ENCODE results near the gene NCOR1.
"Not testable (repeated sequence)": the region's sequence is repeated elsewhere in the genome, so short reads cannot be mapped to it uniquely, and the experiment has no call there.

The NCOR1 gene

GRCh38 chr17:16216341-16217001 is 1.1 kb upstream of the NCOR1 start:
- not testable (repeated sequence) for H3K27me3 ChIP-seq (ENCODE audit: control insufficient read depth in 1 of 2, insufficient read depth in 2 of 2, low read length in 2 of 2); H3K9me3 ChIP-seq (ENCODE audit: control insufficient read depth in 1 of 2, low read length in 2 of 2); H3K36me3 ChIP-seq (ENCODE audit: control insufficient read depth in 1 of 2, insufficient read depth in 2 of 2, low read length in 2 of 2)
- peaks cover 27 to 36% of the 10 kb centered on the region in 2 donors for H3K4me1 ChIP-seq (ENCODE audit: control insufficient read depth in 1 of 2, insufficient read depth in 2 of 2, low read length in 2 of 2)
- H3K9ac ChIP-seq (ENCODE audit: low read depth in 1 of 2, low read length in 2 of 2), result peak overlapping the region; percentile 85 to 95
- peak overlapping the region; percentile 98 for H3K27ac ChIP-seq (ENCODE audit: low read depth, low read length)
- H3K4me3 ChIP-seq (ENCODE audit: low read depth in 1 of 2, low read length in 2 of 2), result peak overlapping the region; percentile 95 to 98

DNA sequence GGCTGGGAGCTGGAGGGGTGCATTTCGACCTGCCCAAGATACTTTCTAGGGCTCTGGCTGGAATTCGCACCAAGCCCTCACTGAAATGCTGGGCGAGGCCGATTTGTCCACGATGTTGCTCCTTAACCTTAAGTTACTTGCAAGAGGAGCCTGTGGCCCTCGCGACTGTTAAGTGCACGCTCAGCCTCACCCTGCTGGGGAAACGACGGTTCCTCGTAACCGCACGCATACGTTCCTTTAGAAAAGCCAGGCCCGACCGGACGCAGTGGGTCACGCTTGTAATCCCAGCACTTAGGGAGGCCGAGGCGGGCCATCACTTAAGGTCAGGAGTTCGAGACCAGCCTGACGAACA is 607 bp upstream of the NCOR1 start:
- H3K36me3 ChIP-seq (ENCODE audit: control insufficient read depth in 1 of 2, insufficient read depth in 2 of 2, low read length in 2 of 2), result no peaks in the 10 kb centered on the region
- H3K27ac ChIP-seq (ENCODE audit: low read depth, low read length), result peak overlapping the region; percentile 98
- peak overlapping the region; percentile 88 to 94 for H3K4me3 ChIP-seq (ENCODE audit: low read depth in 1 of 2, low read length in 2 of 2)
- H3K27me3 ChIP-seq (ENCODE audit: control insufficient read depth in 1 of 2, insufficient read depth in 2 of 2, low read length in 2 of 2), result no peaks in the 10 kb centered on the region
- H3K9me3 ChIP-seq (ENCODE audit: control insufficient read depth in 1 of 2, low read length in 2 of 2), result no peaks in the 10 kb centered on the region
- peak overlapping the region; percentile 85 to 87 for H3K9ac ChIP-seq (ENCODE audit: low read depth in 1 of 2, low read length in 2 of 2)
- peaks cover 30 to 39% of the 10 kb centered on the region in 2 donors for H3K4me1 ChIP-seq (ENCODE audit: control insufficient read depth in 1 of 2, insufficient read depth in 2 of 2, low read length in 2 of 2)

- no peaks in the 10 kb centered on the region for H3K27me3 ChIP-seq (ENCODE audit: control insufficient read depth in 1 of 2, insufficient read depth in 2 of 2, low read length in 2 of 2)
- H3K4me3 ChIP-seq (ENCODE audit: low read depth in 1 of 2, low read length in 2 of 2), result peak overlapping the region; percentile 88 to 94
- no peaks in the 10 kb centered on the region for H3K36me3 ChIP-seq (ENCODE audit: control insufficient read depth in 1 of 2, insufficient read depth in 2 of 2, low read length in 2 of 2)
- H3K4me1 ChIP-seq (ENCODE audit: control insufficient read depth in 1 of 2, insufficient read depth in 2 of 2, low read length in 2 of 2), result peaks cover 30 to 39% of the 10 kb centered on the region in 2 donors
- H3K9ac ChIP-seq (ENCODE audit: low read depth in 1 of 2, low read length in 2 of 2), result peak overlapping the region; percentile 85 to 87
- H3K27ac ChIP-seq (ENCODE audit: low read depth, low read length), result peak overlapping the region; percentile 98
- H3K9me3 ChIP-seq (ENCODE audit: control insufficient read depth in 1 of 2, low read length in 2 of 2), result no peaks in the 10 kb centered on the region
Measured at GRCh38 chr17:16215002-16215272, 397 bp downstream of the NCOR1 start.

DNA sequence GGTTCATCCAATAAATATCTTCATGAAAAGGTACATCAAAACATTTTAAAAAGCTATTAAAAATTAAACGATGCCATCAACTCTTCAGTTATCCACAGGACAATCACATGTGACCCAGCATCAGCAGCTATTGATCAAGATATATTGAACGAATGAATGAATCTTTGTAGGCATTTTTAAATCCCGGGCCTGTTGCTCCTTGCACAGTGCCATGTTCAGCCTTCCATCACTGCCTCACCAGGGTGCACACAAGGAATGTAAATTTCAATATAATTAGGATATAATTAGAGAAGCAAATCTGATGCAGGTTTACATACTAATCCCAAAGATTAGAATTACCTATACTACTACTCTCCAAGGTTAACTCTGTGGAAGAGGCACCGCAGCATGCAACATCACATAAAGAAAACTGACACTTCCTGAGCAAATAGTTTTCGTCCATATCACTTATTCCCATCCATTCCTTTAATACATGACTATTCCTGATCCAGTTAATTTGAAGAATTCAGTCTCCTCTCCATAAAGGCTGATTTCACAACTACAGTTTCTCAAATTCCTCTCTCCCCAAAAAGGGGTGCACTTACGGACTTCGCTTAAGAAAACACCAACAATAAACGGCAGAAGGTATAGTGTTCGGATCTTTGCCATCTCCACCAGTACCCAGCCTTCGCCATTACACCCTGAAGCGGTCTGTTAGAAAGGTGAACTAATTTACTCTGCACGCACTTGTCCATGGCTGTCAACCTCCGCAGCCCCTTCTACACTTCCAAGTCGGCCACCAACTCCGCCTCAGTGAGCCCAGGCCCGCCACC is 938 bp downstream of the NCOR1 start:
- Histone ChIP-seq H3K4me3 (ENCODE audit: low read depth in 1 of 2, low read length in 2 of 2) (peak overlapping the region; percentile 88 to 94), H3K4me1 (ENCODE audit: control insufficient read depth in 1 of 2, insufficient read depth in 2 of 2, low read length in 2 of 2) (peaks cover 30 to 39% of the 10 kb centered on the region in 2 donors), H3K36me3 (ENCODE audit: control insufficient read depth in 1 of 2, insufficient read depth in 2 of 2, low read length in 2 of 2) (no peaks in the 10 kb centered on the region), H3K9me3 (ENCODE audit: control insufficient read depth in 1 of 2, low read length in 2 of 2) (no peaks in the 10 kb centered on the region), H3K9ac (ENCODE audit: low read depth in 1 of 2, low read length in 2 of 2) (peak overlapping the region; percentile 85 to 87), H3K27ac (ENCODE audit: low read depth, low read length) (peak overlapping the region; percentile 98), H3K27me3 (ENCODE audit: control insufficient read depth in 1 of 2, insufficient read depth in 2 of 2, low read length in 2 of 2) (no peaks in the 10 kb centered on the region)

- Histone ChIP-seq H3K36me3 (ENCODE audit: control insufficient read depth in 1 of 2, insufficient read depth in 2 of 2, low read length in 2 of 2) (no peaks in the 10 kb centered on the region), H3K27me3 (ENCODE audit: control insufficient read depth in 1 of 2, insufficient read depth in 2 of 2, low read length in 2 of 2) (no peaks in the 10 kb centered on the region), H3K9me3 (ENCODE audit: control insufficient read depth in 1 of 2, low read length in 2 of 2) (no peaks in the 10 kb centered on the region), H3K27ac (ENCODE audit: low read depth, low read length) (no peak overlapping the region), H3K9ac (ENCODE audit: low read depth in 1 of 2, low read length in 2 of 2) (no peak overlapping the region), H3K4me1 (ENCODE audit: control insufficient read depth in 1 of 2, insufficient read depth in 2 of 2, low read length in 2 of 2) (peaks cover 27 to 32% of the 10 kb centered on the region in 2 donors), H3K4me3 (ENCODE audit: low read depth in 1 of 2, low read length in 2 of 2) (peak overlapping the region; percentile 21 to 88)
Measured at GRCh38 chr17:16212793-16213192, 2.5 kb downstream of the NCOR1 start.

GRCh38 chr17:16211590-16211989 is 3.7 kb downstream of the NCOR1 start:
- H3K27me3 ChIP-seq (ENCODE audit: control insufficient read depth in 1 of 2, insufficient read depth in 2 of 2, low read length in 2 of 2), result no peaks in the 10 kb centered on the region
- H3K36me3 ChIP-seq (ENCODE audit: control insufficient read depth in 1 of 2, insufficient read depth in 2 of 2, low read length in 2 of 2), result no peaks in the 10 kb centered on the region
- no peak overlapping the region for H3K9ac ChIP-seq (ENCODE audit: low read depth in 1 of 2, low read length in 2 of 2)
- H3K27ac ChIP-seq (ENCODE audit: low read depth, low read length), result no peak overlapping the region
- H3K4me1 ChIP-seq (ENCODE audit: control insufficient read depth in 1 of 2, insufficient read depth in 2 of 2, low read length in 2 of 2), result peaks cover 20 to 22% of the 10 kb centered on the region in 2 donors
- no peak overlapping the region for H3K4me3 ChIP-seq (ENCODE audit: low read depth in 1 of 2, low read length in 2 of 2)
- no peaks in the 10 kb centered on the region for H3K9me3 ChIP-seq (ENCODE audit: control insufficient read depth in 1 of 2, low read length in 2 of 2)

- not testable (repeated sequence) for H3K27me3 ChIP-seq (ENCODE audit: control insufficient read depth in 1 of 2, insufficient read depth in 2 of 2, low read length in 2 of 2); H3K9me3 ChIP-seq (ENCODE audit: control insufficient read depth in 1 of 2, low read length in 2 of 2); H3K27ac ChIP-seq (ENCODE audit: low read depth, low read length); H3K9ac ChIP-seq (ENCODE audit: low read depth in 1 of 2, low read length in 2 of 2); H3K4me3 ChIP-seq (ENCODE audit: low read depth in 1 of 2, low read length in 2 of 2); H3K36me3 ChIP-seq (ENCODE audit: control insufficient read depth in 1 of 2, insufficient read depth in 2 of 2, low read length in 2 of 2)
- H3K4me1 ChIP-seq (ENCODE audit: control insufficient read depth in 1 of 2, insufficient read depth in 2 of 2, low read length in 2 of 2), result peaks cover 17 to 18% of the 10 kb centered on the region in 2 donors
Measured at GRCh38 chr17:16204763-16205162, 10.6 kb downstream of the NCOR1 start.

DNA sequence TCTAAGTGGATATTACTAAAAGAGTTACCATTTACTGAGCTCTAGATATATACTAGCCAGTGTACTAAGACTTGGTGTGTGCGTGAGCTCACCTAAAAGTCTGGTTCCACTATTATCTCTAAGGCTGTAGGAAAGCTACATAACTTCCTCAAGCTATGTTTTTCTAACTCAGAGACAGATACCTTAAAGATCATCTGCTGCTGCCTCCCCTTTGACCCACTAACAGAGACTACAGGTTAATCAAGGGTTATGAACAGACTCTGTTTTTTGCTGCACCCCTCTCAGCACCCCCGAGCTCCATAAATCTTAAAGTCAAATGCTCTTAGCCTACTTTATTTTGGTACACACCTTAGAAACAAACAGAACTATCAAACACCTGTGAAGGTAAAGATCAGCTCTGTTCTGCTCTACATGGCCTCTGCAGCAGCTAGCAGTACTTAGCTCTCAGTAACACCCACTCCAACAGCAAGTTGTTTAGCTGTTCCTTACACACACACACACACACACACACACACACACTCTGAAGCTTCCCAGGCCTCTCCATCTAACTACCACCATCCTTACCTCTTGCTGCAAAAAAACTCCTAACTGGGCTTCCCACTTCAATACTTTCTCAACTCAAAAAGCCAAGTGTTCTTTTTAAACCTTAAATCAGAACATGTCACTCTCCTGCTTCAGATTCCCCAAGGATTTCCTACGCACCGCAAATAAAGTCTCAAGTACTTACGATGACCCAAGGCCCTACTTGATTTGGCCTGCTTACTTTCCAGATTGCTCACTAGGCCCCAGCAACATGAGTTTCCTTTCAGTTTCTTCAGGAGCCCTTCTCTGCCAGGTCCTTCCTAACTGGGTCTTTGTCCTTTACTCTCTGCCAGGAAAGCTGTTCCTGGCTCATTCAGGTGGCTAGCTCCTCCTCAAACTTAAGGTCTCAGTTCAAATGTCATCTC is 12.5 kb downstream of the NCOR1 start:
- not testable (repeated sequence) for H3K4me3 ChIP-seq (ENCODE audit: low read depth in 1 of 2, low read length in 2 of 2); H3K9ac ChIP-seq (ENCODE audit: low read depth in 1 of 2, low read length in 2 of 2); H3K36me3 ChIP-seq (ENCODE audit: control insufficient read depth in 1 of 2, insufficient read depth in 2 of 2, low read length in 2 of 2); H3K9me3 ChIP-seq (ENCODE audit: control insufficient read depth in 1 of 2, low read length in 2 of 2); H3K27me3 ChIP-seq (ENCODE audit: control insufficient read depth in 1 of 2, insufficient read depth in 2 of 2, low read length in 2 of 2)
- peak overlapping the region; percentile 38 for H3K27ac ChIP-seq (ENCODE audit: low read depth, low read length)
- peaks cover 23 to 27% of the 10 kb centered on the region in 2 donors for H3K4me1 ChIP-seq (ENCODE audit: control insufficient read depth in 1 of 2, insufficient read depth in 2 of 2, low read length in 2 of 2)

- not testable (repeated sequence) for H3K9me3 ChIP-seq (ENCODE audit: control insufficient read depth in 1 of 2, low read length in 2 of 2); H3K9ac ChIP-seq (ENCODE audit: low read depth in 1 of 2, low read length in 2 of 2); H3K4me3 ChIP-seq (ENCODE audit: low read depth in 1 of 2, low read length in 2 of 2); H3K27ac ChIP-seq (ENCODE audit: low read depth, low read length); H3K36me3 ChIP-seq (ENCODE audit: control insufficient read depth in 1 of 2, insufficient read depth in 2 of 2, low read length in 2 of 2); H3K27me3 ChIP-seq (ENCODE audit: control insufficient read depth in 1 of 2, insufficient read depth in 2 of 2, low read length in 2 of 2)
- H3K4me1 ChIP-seq (ENCODE audit: control insufficient read depth in 1 of 2, insufficient read depth in 2 of 2, low read length in 2 of 2), result peaks cover 23 to 27% of the 10 kb centered on the region in 2 donors
Measured at GRCh38 chr17:16201693-16202131, 13.6 kb downstream of the NCOR1 start.

- peaks cover 20 to 23% of the 10 kb centered on the region in 2 donors for H3K4me1 ChIP-seq (ENCODE audit: control insufficient read depth in 1 of 2, insufficient read depth in 2 of 2, low read length in 2 of 2)
- no peak overlapping the region for H3K27ac ChIP-seq (ENCODE audit: low read depth, low read length)
- H3K4me3 ChIP-seq (ENCODE audit: low read depth in 1 of 2, low read length in 2 of 2), result no peak overlapping the region
- peaks cover 0 to 12% of the 10 kb centered on the region in 2 donors for H3K36me3 ChIP-seq (ENCODE audit: control insufficient read depth in 1 of 2, insufficient read depth in 2 of 2, low read length in 2 of 2)
- H3K9ac ChIP-seq (ENCODE audit: low read depth in 1 of 2, low read length in 2 of 2), result no peak overlapping the region
- H3K9me3 ChIP-seq (ENCODE audit: control insufficient read depth in 1 of 2, low read length in 2 of 2), result no peaks in the 10 kb centered on the region
- no peaks in the 10 kb centered on the region for H3K27me3 ChIP-seq (ENCODE audit: control insufficient read depth in 1 of 2, insufficient read depth in 2 of 2, low read length in 2 of 2)
Measured at GRCh38 chr17:16199093-16199492, 16.2 kb downstream of the NCOR1 start.

Data from duodenal mucosa (tissue), 2 donors.